Measurements from ENCODE around the gene TYW3.

The TYW3 gene

DNA sequence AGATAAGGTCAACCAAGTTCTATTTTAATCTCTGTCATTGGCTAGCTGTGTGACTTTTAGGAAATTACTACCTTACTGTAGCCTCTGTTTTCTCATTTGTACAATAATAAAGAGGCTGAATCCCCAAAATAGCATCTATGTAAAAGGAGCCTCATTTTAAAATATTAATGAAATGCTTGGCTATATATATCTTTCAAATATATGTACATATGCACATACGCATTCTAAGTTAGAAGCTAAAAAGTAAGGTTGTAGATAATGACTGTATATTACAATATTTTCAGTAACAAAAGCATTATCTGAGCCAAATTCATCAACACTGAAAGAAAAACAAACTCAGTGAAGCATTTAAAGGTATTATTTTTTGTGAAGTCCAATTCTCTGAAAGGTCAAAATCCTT is 44.6 kb downstream of the TYW3 start:
- no peak for DNase-seq (ENCODE audit: extremely low spot score)
- CTCF ChIA-PET, result interaction anchor here (0.7 to 7.0 kb wide), 3 partner anchors 9 to 424 kb away, joined by 3 to 104 read pairs (median 3); no protein-coding TSS in a partner anchor
- POLR2A ChIA-PET, result no interaction called here
- TF ChIP-seq, protein P1, sequence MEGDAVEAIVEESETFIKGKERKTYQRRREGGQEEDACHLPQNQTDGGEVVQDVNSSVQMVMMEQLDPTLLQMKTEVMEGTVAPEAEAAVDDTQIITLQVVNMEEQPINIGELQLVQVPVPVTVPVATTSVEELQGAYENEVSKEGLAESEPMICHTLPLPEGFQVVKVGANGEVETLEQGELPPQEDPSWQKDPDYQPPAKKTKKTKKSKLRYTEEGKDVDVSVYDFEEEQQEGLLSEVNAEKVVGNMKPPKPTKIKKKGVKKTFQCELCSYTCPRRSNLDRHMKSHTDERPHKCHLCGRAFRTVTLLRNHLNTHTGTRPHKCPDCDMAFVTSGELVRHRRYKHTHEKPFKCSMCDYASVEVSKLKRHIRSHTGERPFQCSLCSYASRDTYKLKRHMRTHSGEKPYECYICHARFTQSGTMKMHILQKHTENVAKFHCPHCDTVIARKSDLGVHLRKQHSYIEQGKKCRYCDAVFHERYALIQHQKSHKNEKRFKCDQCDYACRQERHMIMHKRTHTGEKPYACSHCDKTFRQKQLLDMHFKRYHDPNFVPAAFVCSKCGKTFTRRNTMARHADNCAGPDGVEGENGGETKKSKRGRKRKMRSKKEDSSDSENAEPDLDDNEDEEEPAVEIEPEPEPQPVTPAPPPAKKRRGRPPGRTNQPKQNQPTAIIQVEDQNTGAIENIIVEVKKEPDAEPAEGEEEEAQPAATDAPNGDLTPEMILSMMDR (IDR thresholded peaks at IDR 0.05; ENCODE audit: control extremely low read depth, extremely low read depth, low read depth, missing control alignments), result no peak

- DNase-seq (ENCODE audit: extremely low spot score), result no peak
- TF ChIP-seq, protein P1 (IDR thresholded peaks at IDR 0.05; ENCODE audit: control extremely low read depth, extremely low read depth, low read depth, missing control alignments), result no peak
- CTCF ChIA-PET, result no interaction called here
- POLR2A ChIA-PET, result no interaction called here
Measured at GRCh38 chr1:74779750-74780149, 46.8 kb downstream of the TYW3 start.

DNA sequence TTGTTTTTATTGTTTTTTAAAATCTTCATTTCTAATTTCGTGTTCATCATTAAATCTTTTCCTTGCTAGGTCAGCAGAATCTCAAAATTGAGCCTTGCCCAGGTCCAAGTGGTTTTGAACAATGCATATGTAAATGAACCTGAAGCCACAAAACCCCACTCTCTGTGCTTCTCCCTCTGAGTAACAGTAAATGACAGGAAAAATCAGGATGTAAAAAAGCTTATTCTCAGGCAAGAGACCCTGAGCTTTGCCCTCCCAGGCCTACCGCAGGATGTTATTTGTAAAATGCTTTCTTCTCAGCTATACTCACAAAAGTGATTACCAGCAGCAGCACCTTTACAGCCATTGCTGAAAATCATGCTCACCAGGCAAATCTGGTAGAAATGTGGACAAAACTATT is 47.6 kb downstream of the TYW3 start:
- POLR2A ChIA-PET, result no interaction called here
- TF ChIP-seq, protein P1 (IDR thresholded peaks at IDR 0.05; ENCODE audit: control extremely low read depth, extremely low read depth, low read depth, missing control alignments), result no peak
- no peak for DNase-seq (ENCODE audit: extremely low spot score)
- CTCF ChIA-PET, result interaction anchor here (1.2 to 1.6 kb wide), 2 partner anchors 9 to 11 kb away, joined by 4 to 6 read pairs; no protein-coding TSS in a partner anchor

DNA sequence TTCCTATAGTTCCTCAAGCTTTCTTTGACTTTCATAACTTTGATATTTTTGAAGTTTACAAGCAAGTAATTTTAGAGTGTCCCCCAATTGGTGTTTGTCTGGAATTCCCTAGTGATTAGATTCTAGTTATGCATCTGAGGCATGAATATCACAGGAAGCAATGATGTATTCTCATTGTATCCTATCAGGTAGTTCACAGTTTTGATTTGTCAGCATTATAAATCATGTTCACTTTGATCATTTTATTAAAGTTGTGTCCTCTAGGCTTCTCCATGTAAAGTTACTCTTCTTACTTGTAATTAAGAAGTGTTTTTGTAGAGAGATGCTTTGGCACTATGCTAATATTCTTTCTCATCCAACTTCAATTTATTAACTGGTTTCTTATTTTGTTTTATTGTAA is 53.0 kb downstream of the TYW3 start:
- no peak for DNase-seq (ENCODE audit: extremely low spot score)
- ChIA-PET POLR2A (no interaction called here), CTCF (interaction anchor here (0.9 to 3.6 kb wide), 3 partner anchors 8 to 14 kb away, joined by 3 to 17 read pairs (median 3); no protein-coding TSS in a partner anchor)
- TF ChIP-seq, protein P1 (IDR thresholded peaks at IDR 0.05; ENCODE audit: control extremely low read depth, extremely low read depth, low read depth, missing control alignments), result no peak

GRCh38 chr1:74790453-74790852 is 57.5 kb downstream of the TYW3 start:
- DNase-seq (ENCODE audit: extremely low spot score), result no peak
- ChIA-PET POLR2A (no interaction called here), CTCF (interaction anchor here (1.2 kb wide), 1 partner anchor 44 kb away, joined by 3 read pairs; no protein-coding TSS in a partner anchor)
- TF ChIP-seq, protein P1 (IDR thresholded peaks at IDR 0.05; ENCODE audit: control extremely low read depth, extremely low read depth, low read depth, missing control alignments), result no peak

- CTCF ChIA-PET, result interaction anchor here (1.2 to 1.6 kb wide), 3 partner anchors 10 to 412 kb away, joined by 3 to 6 read pairs (median 4); no protein-coding TSS in a partner anchor
- POLR2A ChIA-PET, result no interaction called here
Measured at GRCh38 chr1:74791491-74791890, 58.5 kb downstream of the TYW3 start.

More at GRCh38 chr1:74791491-74791890, 58.5 kb downstream of the TYW3 start:
- no peak for DNase-seq (ENCODE audit: extremely low spot score)
- TF ChIP-seq, protein P1 (IDR thresholded peaks at IDR 0.05; ENCODE audit: control extremely low read depth, extremely low read depth, low read depth, missing control alignments), result no peak

Measured in GM10248 (cell line).